ENCODE results near the gene MYO18A.

DNA sequence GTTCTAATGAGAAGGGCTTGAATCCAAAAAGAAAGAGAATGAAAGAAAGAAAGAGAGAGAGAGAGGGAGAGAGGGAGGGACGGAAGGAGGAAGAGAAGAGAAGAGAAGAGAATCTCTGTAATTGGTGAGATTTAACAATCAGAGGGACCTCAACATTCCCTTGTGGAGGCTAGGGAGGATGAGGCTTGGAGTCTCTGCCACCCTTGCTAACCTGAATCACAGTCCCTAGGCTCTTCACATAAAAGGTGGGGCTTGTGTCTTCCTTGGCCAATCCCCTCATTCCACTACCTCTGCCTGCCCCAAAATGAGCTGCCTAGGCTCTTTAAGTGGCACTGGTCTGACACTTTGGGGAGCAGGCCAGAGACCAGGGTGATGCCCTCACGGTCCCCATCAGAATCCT is 107.2 kb downstream of the MYO18A start:
- TF ChIP-seq, protein P1, sequence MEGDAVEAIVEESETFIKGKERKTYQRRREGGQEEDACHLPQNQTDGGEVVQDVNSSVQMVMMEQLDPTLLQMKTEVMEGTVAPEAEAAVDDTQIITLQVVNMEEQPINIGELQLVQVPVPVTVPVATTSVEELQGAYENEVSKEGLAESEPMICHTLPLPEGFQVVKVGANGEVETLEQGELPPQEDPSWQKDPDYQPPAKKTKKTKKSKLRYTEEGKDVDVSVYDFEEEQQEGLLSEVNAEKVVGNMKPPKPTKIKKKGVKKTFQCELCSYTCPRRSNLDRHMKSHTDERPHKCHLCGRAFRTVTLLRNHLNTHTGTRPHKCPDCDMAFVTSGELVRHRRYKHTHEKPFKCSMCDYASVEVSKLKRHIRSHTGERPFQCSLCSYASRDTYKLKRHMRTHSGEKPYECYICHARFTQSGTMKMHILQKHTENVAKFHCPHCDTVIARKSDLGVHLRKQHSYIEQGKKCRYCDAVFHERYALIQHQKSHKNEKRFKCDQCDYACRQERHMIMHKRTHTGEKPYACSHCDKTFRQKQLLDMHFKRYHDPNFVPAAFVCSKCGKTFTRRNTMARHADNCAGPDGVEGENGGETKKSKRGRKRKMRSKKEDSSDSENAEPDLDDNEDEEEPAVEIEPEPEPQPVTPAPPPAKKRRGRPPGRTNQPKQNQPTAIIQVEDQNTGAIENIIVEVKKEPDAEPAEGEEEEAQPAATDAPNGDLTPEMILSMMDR (conservative IDR thresholded peaks at IDR 0.05; ENCODE audit: low read depth, low read length): no peak
- TF ChIP-seq POLR2A (IDR thresholded peaks at IDR 0.05; ENCODE audit: low read depth, low read length): no peak
- TF ChIP-seq CEBPB (IDR thresholded peaks at IDR 0.05; ENCODE audit: low read depth, low read length): no peak
- no peak for TF ChIP-seq NFE2L2 (IDR thresholded peaks at IDR 0.05; ENCODE audit: low read depth, low read length)
- no peak for TF ChIP-seq MXI1 (IDR thresholded peaks at IDR 0.05; ENCODE audit: borderline replicate concordance, low read depth, low read length)
- TF ChIP-seq, protein P2, sequence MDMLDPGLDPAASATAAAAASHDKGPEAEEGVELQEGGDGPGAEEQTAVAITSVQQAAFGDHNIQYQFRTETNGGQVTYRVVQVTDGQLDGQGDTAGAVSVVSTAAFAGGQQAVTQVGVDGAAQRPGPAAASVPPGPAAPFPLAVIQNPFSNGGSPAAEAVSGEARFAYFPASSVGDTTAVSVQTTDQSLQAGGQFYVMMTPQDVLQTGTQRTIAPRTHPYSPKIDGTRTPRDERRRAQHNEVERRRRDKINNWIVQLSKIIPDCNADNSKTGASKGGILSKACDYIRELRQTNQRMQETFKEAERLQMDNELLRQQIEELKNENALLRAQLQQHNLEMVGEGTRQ (IDR thresholded peaks at IDR 0.05; ENCODE audit: low read depth, low read length): no peak
- TF ChIP-seq RAD21 (IDR thresholded peaks at IDR 0.05; ENCODE audit: low read length): no peak
- TF ChIP-seq MAFK (IDR thresholded peaks at IDR 0.05; ENCODE audit: low read depth, low read length): no peak
- no peak for TF ChIP-seq CHD1 (IDR thresholded peaks at IDR 0.05; ENCODE audit: low read depth, low read length)
- TF ChIP-seq RCOR1 (IDR thresholded peaks at IDR 0.05; ENCODE audit: insufficient replicate concordance, low read length): no peak
- no peak for TF ChIP-seq FOS (IDR thresholded peaks at IDR 0.05; ENCODE audit: low read depth, low read length)
- TF ChIP-seq, protein P3, sequence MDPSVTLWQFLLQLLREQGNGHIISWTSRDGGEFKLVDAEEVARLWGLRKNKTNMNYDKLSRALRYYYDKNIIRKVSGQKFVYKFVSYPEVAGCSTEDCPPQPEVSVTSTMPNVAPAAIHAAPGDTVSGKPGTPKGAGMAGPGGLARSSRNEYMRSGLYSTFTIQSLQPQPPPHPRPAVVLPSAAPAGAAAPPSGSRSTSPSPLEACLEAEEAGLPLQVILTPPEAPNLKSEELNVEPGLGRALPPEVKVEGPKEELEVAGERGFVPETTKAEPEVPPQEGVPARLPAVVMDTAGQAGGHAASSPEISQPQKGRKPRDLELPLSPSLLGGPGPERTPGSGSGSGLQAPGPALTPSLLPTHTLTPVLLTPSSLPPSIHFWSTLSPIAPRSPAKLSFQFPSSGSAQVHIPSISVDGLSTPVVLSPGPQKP (IDR thresholded peaks at IDR 0.05; ENCODE audit: borderline replicate concordance, low read depth, low read length): no peak
- no peak for TF ChIP-seq SMC3 (IDR thresholded peaks at IDR 0.05; ENCODE audit: low read depth, low read length)

Measured in IMR-90 (cell line).